ENCODE data around the gene C10orf71.

Gene C10orf71

GRCh38 chr10:49298983-49299815, at the start of gene C10orf71:
Gene C10orf71, plus strand, starts transcription at chr10:49299170. Its CDS starts 23,376 bp downstream, at chr10:49322546.
- no peak for DNase-seq (ENCODE audit: insufficient read length, low spot score)
- FAIRE-seq, result no peak

DNA sequence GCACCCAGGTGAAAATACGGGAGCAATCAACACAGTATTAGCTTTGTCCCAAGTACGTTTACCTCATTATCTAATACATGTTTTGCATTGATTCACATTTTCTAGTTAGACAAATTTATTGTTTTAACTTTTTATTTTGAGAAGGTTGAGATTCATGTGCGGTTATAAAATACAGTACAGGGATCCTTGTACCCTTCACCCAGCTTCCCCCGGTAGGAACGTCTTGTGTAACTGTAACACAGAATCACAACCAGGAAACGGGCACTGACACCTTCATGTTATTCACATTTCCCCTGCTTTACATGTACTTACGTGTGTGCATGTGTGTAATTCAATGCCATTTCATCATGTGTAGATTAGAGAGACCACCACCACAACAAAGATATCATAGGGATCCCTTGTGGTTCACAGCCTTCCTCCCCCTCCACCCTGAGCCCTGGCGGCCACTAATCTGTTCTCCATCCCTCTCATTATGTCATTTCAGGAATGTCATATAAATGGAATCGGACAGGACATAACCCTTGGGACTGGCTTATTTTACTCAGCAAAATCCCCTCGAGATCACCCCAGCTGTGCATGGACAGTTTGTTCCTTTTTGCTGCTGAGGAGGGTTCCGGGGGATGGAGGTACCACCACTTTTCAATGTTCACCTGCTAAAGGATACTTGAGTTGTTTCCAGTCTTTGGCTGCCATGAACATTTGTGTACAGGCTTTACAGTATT, 46.5 kb upstream of the C10orf71 start:
- DNase-seq (ENCODE audit: insufficient read length, low spot score) (no peak), FAIRE-seq (no peak)

DNA sequence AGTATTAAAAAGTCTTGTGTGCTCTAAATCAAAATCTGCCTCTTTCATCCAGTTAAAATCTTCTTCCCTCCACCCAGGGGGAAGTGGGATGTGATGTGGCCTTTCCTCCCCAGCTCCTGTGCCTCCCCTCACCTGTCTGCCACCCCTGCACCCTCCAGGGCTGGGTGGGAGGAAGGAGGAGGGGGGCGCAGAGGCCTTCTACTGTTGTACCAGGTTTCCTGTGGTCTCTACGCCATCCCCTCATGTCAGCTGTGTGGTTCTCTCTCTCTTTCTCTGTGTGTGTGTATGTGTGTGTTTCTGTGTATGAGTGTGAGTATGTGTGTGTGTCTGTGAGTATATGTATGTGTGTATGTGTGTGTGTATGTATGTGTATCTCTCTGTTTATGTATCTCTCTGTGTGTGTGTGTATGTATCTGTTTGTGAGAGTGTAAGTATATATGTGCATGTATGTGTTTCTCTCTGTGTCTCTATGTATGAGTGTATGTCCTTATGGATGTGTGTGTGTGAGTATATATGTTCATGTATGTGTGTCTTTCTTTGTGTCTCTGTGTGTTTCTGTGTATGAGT, 45.5 kb upstream of the C10orf71 start:
- DNase-seq (ENCODE audit: insufficient read length, low spot score), result no peak
- FAIRE-seq, result peak; percentile 36

DNA sequence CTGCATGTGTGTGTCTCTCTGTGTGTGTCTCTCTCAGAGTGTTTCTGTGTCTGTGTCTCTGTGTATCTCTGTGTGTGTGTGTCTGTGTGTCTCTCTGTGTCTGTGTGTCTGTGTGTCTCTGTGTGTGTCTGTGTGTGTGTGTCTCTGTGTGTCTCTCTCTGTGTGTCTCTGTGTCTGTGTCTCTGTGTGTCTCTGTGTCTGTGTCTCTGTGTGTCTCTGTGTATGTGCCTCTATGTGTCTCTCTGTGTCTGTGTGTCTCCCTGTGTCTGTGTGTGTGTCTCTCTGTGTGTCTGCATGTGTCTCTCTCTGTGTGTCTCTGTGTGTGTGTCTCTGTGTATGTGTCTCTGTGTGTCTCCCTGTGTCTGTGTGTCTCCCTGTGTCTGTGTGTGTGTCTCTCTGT, 44.8 kb upstream of the C10orf71 start:
- FAIRE-seq, result peak; percentile 74
- DNase-seq (ENCODE audit: insufficient read length, low spot score), result no peak

- FAIRE-seq (no peak), DNase-seq (ENCODE audit: insufficient read length, low spot score) (no peak)
Measured at GRCh38 chr10:49254556-49255318, 44.2 kb upstream of the C10orf71 start.

DNA sequence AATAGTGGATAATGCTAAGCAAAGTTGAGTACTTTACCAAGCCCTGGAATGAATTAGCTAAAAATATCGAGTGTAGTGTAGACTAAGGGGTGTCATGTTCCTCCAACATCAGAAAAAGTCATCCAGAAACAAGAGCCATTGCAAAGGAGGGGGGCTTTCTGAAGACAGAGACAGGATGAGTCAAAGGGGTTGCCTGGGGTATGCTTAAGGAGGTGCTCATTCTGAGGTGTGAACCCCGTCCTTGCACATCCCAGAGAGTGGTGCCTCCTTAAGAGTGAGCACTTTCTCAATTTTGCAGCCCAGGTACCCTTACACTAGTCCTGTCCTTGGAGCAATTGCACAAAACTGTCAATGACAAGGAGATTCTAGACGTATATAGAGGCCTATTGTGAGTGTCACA, 43.1 kb upstream of the C10orf71 start:
- FAIRE-seq (no peak), DNase-seq (ENCODE audit: insufficient read length, low spot score) (no peak)

DNA sequence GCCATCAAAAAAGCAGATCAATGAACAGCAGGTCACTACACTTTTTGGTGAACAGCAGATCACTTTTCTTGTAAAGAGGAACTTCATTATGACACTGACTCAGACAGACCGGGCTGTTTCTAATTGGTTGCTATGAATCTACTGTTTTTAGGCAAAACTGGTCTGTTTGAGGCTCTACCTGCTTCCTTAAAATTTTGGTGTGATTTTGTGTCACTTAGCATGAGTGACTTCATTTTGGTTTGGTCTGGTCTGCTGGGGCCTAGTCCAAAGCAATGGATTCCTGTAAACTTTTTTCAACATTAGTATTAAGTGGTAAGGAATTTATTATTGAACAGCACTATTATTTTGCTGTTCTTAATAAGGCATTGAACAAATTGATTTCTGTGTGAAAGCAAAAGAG, 41.8 kb upstream of the C10orf71 start:
- FAIRE-seq (no peak), DNase-seq (ENCODE audit: insufficient read length, low spot score) (no peak)

- DNase-seq (ENCODE audit: insufficient read length, low spot score), result no peak
- no peak for FAIRE-seq
Measured at GRCh38 chr10:49257626-49258349, 41.2 kb upstream of the C10orf71 start.

DNA sequence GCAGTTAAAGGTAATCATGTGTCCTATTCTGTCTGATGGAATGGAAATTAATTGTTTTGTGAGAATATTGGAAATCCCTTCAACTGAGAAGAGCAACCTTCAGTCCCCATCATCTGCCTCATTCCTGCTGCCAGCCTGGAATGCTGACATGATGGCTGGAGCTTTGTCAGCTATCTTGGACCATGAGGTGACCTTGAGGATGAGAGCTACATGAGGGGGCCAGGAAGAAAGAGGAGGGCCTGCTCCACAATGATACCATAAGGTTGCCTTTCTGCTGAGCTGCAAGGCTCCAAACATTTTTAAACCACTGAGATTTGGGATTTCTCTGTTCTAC, 40.7 kb upstream of the C10orf71 start:
- no peak for FAIRE-seq

GRCh38 chr10:49260644-49261296, 38.2 kb upstream of the C10orf71 start:
- no peak for FAIRE-seq
- DNase-seq (ENCODE audit: insufficient read length, low spot score), result no peak

More for the DNA sequence above, 40.7 kb upstream of the C10orf71 start:
- no peak for DNase-seq (ENCODE audit: insufficient read length, low spot score)

DNA sequence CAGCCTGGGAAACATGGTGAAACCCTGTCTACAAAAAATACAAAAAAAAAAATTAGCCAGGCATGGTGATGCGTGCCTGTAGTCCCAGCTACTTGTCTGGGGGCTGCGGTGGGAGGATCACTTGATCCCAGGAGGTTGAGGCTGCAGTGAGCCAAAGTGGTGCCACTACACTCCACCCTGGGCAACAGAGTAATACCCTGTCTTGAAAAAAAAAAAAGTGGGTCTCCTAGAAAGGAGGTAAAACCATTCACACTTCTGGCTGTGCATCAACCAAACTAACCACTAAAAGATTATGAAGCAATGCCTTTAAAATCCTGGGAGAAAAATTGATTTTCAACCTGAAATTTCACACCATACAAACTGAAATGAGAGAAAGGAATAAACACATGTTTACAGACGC, 35.4 kb upstream of the C10orf71 start:
- DNase-seq (ENCODE audit: insufficient read length, low spot score), result no peak
- no peak for FAIRE-seq

DNA sequence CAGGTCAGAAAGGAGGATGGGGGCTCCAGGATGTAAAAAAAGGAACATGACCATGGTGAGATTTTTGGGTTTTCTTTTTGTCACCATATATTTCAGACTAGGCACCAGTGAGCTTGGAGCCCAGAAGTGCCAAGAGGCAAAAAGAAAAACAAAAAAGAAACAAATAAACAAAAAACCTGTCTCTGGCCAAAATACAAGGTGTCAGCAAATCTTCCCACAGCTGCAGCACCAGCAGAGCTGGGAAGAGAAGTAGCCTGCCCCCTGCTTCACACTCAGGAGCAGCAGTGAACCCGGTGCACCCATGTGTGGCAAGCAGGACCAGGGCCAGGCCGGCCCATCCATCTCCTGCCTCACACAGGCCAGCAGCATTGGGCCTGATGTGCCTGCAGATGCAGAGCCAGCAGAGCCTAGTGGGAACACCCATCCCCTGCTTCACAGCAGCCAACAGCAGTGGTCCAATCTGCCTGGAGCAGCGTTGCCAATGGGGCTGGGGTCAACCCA, 34.7 kb upstream of the C10orf71 start:
- no peak for FAIRE-seq
- DNase-seq (ENCODE audit: insufficient read length, low spot score), result no peak

GRCh38 chr10:49265885-49266284, 33.1 kb upstream of the C10orf71 start:
- FAIRE-seq (no peak), DNase-seq (ENCODE audit: insufficient read length, low spot score) (no peak)

DNA sequence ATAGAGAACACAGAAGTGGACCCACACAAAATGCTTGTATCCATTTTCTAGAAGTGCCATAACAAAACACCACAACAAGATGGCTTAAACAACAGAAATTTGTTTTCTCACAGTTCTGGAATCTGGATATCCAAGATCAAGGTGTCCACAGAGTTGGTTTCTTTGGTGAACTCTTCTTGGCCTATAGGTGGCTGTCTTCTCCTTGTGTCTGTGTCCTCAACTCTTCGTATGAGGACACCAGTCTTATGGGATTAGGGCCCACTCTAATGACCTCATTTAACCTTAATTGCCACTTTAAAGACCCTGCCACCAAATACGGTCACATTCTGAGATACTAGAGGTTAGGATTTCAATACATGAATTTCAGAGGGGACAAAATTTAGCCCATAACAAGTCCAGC, 30.8 kb upstream of the C10orf71 start:
- DNase-seq (ENCODE audit: insufficient read length, low spot score) (no peak), FAIRE-seq (no peak)

DNA sequence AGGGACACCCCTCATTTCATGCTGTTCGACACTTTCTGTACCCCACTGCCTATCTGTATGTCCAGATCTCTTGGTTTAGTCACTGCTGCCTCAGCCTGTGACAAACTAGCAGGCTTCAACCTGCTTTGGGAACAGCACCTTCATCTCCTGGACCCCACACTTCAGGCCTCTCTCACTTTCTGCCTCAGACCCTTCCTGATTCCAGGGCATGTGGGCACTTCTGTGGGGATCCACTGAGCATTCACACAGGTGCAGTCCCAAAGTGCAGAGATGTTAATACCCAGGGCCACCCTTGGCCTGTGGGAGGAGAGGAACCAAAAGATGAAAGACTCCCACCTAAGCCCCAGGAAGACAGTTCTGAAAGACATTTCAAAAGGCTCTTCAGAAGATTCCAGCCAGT, 29.4 kb upstream of the C10orf71 start:
- DNase-seq (ENCODE audit: insufficient read length, low spot score) (no peak), FAIRE-seq (no peak)

GRCh38 chr10:49270565-49270964, 28.4 kb upstream of the C10orf71 start:
- no peak for DNase-seq (ENCODE audit: insufficient read length, low spot score)
- no peak for FAIRE-seq

- no peak for FAIRE-seq
Measured at GRCh38 chr10:49271346-49271745, 27.6 kb upstream of the C10orf71 start.

DNA sequence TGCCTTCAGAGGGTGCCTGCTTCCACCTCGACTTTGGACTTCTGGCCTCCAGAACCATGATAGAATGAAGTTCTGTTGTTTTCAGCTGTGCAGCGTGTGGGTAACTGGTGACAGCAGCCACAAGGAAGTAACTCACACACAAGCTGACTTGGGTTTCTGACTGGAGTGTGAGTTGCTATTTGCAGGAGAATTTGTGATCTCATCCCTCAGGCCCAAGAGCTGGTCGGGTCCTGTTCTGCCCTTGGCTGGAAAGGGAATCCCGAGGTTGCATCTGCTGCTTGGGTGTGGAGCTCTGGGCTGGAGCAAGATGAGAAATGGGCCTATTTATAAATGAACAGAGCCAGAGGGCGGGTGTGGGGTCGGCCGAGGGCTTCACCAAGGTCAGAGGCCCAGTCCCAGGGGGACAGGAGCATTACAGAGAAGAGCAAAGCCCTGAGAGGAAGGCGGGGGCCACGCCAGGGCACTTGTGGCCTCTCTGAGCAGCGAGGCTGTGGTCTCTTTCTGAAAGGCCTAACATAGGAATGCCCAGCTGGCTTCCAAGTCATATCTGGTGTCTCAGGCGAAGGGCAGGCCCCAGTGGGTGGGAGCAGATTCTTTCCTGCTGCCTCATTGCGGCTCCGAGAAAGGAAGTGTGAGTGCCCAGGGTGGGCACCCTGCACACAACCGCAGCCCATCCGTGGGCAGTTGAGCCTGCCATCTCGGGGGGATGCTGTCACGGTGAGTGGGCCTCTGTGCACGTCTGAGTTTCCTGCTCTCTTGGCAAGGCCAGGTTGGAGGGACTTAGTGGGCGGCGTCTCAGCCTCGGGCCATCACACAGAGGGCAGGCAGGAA, 26.5 kb upstream of the C10orf71 start:
- no peak for DNase-seq (ENCODE audit: insufficient read length, low spot score)
- no peak for FAIRE-seq

More at GRCh38 chr10:49271346-49271745, 27.6 kb upstream of the C10orf71 start:
- no peak for DNase-seq (ENCODE audit: insufficient read length, low spot score)

GRCh38 chr10:49273082-49273465, 25.9 kb upstream of the C10orf71 start:
- DNase-seq (ENCODE audit: insufficient read length, low spot score), result no peak
- no peak for FAIRE-seq

All from HTR-8/SVneo (cell line).